ENCODE data around the gene ERLIN1. TPM values are rescaled to one million over a fixed set of nuclear protein-coding genes. Genes with fewer than 3 reads are reported as not detected.
"Not testable (repeated sequence)": the region's sequence is repeated elsewhere in the genome, so short reads cannot be mapped to it uniquely, and the experiment has no call there.

ERLIN1 gene
- total RNA-seq, 1 donor from 2014 or later: 49.5 TPM

DNA sequence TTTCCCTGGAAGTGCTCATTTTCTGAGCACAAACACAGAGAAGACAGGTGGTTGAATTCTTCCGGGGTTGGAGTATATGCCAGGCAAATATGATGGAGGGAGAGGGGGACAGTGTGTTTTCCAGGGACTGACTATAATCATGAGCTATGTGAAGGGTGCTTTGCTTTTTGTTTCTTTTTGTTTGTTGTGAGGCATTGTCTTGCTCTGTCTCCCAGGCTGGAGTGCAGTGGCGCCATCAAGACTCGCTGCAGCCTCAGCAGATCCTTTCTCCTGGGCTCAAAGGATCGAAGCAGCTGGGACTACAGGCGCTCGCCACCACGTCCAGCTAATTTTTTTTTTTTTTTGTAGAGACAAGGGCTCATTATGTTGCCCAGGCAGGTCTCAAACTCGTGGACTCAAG lies 56.9 kb downstream of the ERLIN1 start:
- no peak for DNase-seq (ENCODE audit: low spot score, unreplicated experiment)
- TF ChIP-seq, protein P1, sequence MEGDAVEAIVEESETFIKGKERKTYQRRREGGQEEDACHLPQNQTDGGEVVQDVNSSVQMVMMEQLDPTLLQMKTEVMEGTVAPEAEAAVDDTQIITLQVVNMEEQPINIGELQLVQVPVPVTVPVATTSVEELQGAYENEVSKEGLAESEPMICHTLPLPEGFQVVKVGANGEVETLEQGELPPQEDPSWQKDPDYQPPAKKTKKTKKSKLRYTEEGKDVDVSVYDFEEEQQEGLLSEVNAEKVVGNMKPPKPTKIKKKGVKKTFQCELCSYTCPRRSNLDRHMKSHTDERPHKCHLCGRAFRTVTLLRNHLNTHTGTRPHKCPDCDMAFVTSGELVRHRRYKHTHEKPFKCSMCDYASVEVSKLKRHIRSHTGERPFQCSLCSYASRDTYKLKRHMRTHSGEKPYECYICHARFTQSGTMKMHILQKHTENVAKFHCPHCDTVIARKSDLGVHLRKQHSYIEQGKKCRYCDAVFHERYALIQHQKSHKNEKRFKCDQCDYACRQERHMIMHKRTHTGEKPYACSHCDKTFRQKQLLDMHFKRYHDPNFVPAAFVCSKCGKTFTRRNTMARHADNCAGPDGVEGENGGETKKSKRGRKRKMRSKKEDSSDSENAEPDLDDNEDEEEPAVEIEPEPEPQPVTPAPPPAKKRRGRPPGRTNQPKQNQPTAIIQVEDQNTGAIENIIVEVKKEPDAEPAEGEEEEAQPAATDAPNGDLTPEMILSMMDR (IDR thresholded peaks at IDR 0.05; ENCODE audit: unreplicated experiment): no peak
- Mint-ChIP-seq H3K4me1 (ENCODE audit: low read depth) (no peaks in the 10 kb centered on the region), H3K27ac (no peak overlapping the region), H3K4me3 (ENCODE audit: low read depth) (no peak overlapping the region), H3K9me3 (ENCODE audit: low read depth) (no peaks in the 10 kb centered on the region), H3K27me3 (no peaks in the 10 kb centered on the region), H3K36me3 (ENCODE audit: insufficient read depth) (no peaks in the 10 kb centered on the region)

- not testable (repeated sequence) for DNase-seq (ENCODE audit: low spot score, unreplicated experiment); H3K4me3 Mint-ChIP-seq (ENCODE audit: low read depth); H3K9me3 Mint-ChIP-seq (ENCODE audit: low read depth); H3K36me3 Mint-ChIP-seq (ENCODE audit: insufficient read depth); H3K27ac Mint-ChIP-seq; H3K4me1 Mint-ChIP-seq (ENCODE audit: low read depth); H3K27me3 Mint-ChIP-seq
Observed at GRCh38 chr10:100125335-100125734, 60.5 kb downstream of the ERLIN1 start.

GRCh38 chr10:100124097-100124496 lies 61.7 kb downstream of the ERLIN1 start:
- H3K27me3 Mint-ChIP-seq: peaks cover 3% of the 10 kb centered on the region
- no peak for DNase-seq (ENCODE audit: low spot score, unreplicated experiment)
- H3K27ac Mint-ChIP-seq: no peak overlapping the region
- no peaks in the 10 kb centered on the region for H3K9me3 Mint-ChIP-seq (ENCODE audit: low read depth)
- no peaks in the 10 kb centered on the region for H3K4me1 Mint-ChIP-seq (ENCODE audit: low read depth)
- no peak overlapping the region for H3K4me3 Mint-ChIP-seq (ENCODE audit: low read depth)
- H3K36me3 Mint-ChIP-seq (ENCODE audit: insufficient read depth): no peaks in the 10 kb centered on the region
- TF ChIP-seq, protein P1 (IDR thresholded peaks at IDR 0.05; ENCODE audit: unreplicated experiment): no peak

GRCh38 chr10:100122780-100123179 lies 63.0 kb downstream of the ERLIN1 start:
- Mint-ChIP-seq H3K4me3 (ENCODE audit: low read depth) (no peak overlapping the region), H3K4me1 (ENCODE audit: low read depth) (no peaks in the 10 kb centered on the region), H3K27me3 (peaks cover 3% of the 10 kb centered on the region), H3K27ac (no peak overlapping the region), H3K36me3 (ENCODE audit: insufficient read depth) (no peaks in the 10 kb centered on the region), H3K9me3 (ENCODE audit: low read depth) (no peaks in the 10 kb centered on the region)
- TF ChIP-seq, protein P1 (IDR thresholded peaks at IDR 0.05; ENCODE audit: unreplicated experiment): no peak
- DNase-seq (ENCODE audit: low spot score, unreplicated experiment): no peak

GRCh38 chr10:100120550-100120949 lies 65.3 kb downstream of the ERLIN1 start:
- H3K27me3 Mint-ChIP-seq: peaks cover 3% of the 10 kb centered on the region
- H3K4me1 Mint-ChIP-seq (ENCODE audit: low read depth): no peaks in the 10 kb centered on the region
- H3K36me3 Mint-ChIP-seq (ENCODE audit: insufficient read depth): no peaks in the 10 kb centered on the region
- no peaks in the 10 kb centered on the region for H3K9me3 Mint-ChIP-seq (ENCODE audit: low read depth)
- H3K4me3 Mint-ChIP-seq (ENCODE audit: low read depth): no peak overlapping the region
- TF ChIP-seq, protein P1 (IDR thresholded peaks at IDR 0.05; ENCODE audit: unreplicated experiment): no peak
- no peak overlapping the region for H3K27ac Mint-ChIP-seq
- DNase-seq (ENCODE audit: low spot score, unreplicated experiment): no peak

DNA sequence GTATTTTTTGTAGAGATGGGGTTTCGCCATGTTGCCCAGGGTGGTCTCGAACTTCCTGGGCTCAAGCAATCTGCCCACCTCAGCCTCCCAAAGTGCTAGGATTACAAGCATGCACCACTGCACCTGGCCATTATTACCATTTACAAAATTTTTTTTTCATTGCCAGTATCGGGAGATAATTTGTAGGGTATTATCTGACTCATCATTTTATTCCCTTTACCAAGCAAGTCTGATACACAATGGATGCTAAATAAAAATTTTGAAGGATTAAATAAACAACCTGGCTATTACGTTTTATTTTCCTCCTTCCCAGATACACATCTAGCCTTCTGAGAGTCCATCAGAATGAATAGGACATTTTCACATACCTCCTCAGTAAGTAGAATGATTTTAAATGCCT lies 66.1 kb downstream of the ERLIN1 start:
- no peaks in the 10 kb centered on the region for H3K9me3 Mint-ChIP-seq (ENCODE audit: low read depth)
- TF ChIP-seq, protein P1 (IDR thresholded peaks at IDR 0.05; ENCODE audit: unreplicated experiment): no peak
- H3K4me1 Mint-ChIP-seq (ENCODE audit: low read depth): no peaks in the 10 kb centered on the region
- H3K36me3 Mint-ChIP-seq (ENCODE audit: insufficient read depth): no peaks in the 10 kb centered on the region
- peaks cover 4% of the 10 kb centered on the region for H3K27me3 Mint-ChIP-seq
- no peak overlapping the region for H3K4me3 Mint-ChIP-seq (ENCODE audit: low read depth)
- no peak for DNase-seq (ENCODE audit: low spot score, unreplicated experiment)
- H3K27ac Mint-ChIP-seq: no peak overlapping the region
